ENCODE data around the gene NFIL3. TPM values are rescaled to one million over a fixed set of nuclear protein-coding genes. Genes with fewer than 3 reads are reported as not detected.

Gene NFIL3
- total and polyA plus RNA-seq, 7 donors = 22.4 to 152 (median 67.3) TPM

DNA sequence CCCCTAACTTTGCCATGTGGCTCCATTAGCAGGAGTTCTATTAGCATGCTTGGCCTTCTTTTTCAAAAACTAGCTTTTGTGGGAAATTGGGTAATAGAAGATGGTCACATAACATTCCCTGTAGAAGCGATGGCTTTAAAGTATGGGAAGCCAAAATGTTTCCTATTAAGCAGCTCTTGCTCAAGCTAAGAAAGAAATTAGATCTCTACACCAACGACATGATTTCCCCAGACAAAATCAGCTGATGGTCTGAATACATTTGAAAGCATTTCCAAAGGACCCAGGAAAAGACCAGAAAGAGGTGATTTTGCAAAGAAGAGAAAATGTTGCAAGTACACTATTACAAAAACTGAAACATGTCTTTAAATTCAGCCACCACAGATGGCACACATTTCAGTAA is 4.8 kb upstream of the NFIL3 start:
- Histone ChIP-seq H3K27me3 (ENCODE audit: insufficient read depth in 3 of 3, low read length in 2 of 3) (no peaks in the 10 kb centered on the region), H3K4me3 (no peak overlapping the region), H3K36me3 (ENCODE audit: insufficient read depth in 1 of 2, low read depth in 1 of 2) (no peaks in the 10 kb centered on the region), H3K27ac (peak overlapping the region; percentile 25), H3K4me1 (peaks cover 4% of the 10 kb centered on the region), H3K9me3 (no peaks in the 10 kb centered on the region)
- ATAC-seq (no peak), DNase-seq (no peak)
- no peak for TF ChIP-seq CTCF (IDR thresholded peaks at IDR 0.05)
- WGBS, 3 donors = 53 to 56% (median 54%) methylated on average over 2 of the region's 2 CpGs
- intact Hi-C loops (cut with DNase I) = loop anchor here in 1 of 2 donors (5.0 kb wide), 1 partner anchor 336 kb away; no protein-coding TSS in a partner anchor

- 89 to 91% (median 91%) methylated on average over 2 of the region's 2 CpGs for WGBS, 3 donors
- H3K36me3 ChIP-seq (ENCODE audit: insufficient read depth in 1 of 2, low read depth in 1 of 2) = no peaks in the 10 kb centered on the region
- TF ChIP-seq CTCF (IDR thresholded peaks at IDR 0.05) = no peak
- no peaks in the 10 kb centered on the region for H3K9me3 ChIP-seq
- DNase-seq = no peak
- H3K27ac ChIP-seq = peak overlapping the region; percentile 25
- H3K4me3 ChIP-seq = no peak overlapping the region
- intact Hi-C loops (cut with DNase I) = loop anchor here in 1 of 2 donors (2.0 to 5.0 kb wide), 3 partner anchors 336 to 513 kb away; no protein-coding TSS in a partner anchor
- peaks cover 4% of the 10 kb centered on the region for H3K4me1 ChIP-seq
- H3K27me3 ChIP-seq (ENCODE audit: insufficient read depth in 3 of 3, low read length in 2 of 3) = no peaks in the 10 kb centered on the region
- ATAC-seq = no peak
These were observed 4.2 kb upstream of the NFIL3 start for GRCh38 chr9:91427873-91428272.

- ATAC-seq (no peak), DNase-seq (no peak)
- intact Hi-C loops (cut with DNase I) = loop anchor here in 1 of 2 donors (2.0 to 5.0 kb wide), 3 partner anchors 334 to 511 kb away; no protein-coding TSS in a partner anchor
- Histone ChIP-seq H3K27me3 (ENCODE audit: insufficient read depth in 3 of 3, low read length in 2 of 3) (no peaks in the 10 kb centered on the region), H3K27ac (no peak overlapping the region), H3K9me3 (no peaks in the 10 kb centered on the region), H3K4me3 (no peak overlapping the region), H3K4me1 (no peaks in the 10 kb centered on the region), H3K36me3 (ENCODE audit: insufficient read depth in 1 of 2, low read depth in 1 of 2) (no peaks in the 10 kb centered on the region)
- peak; percentile 48 for TF ChIP-seq CTCF (IDR thresholded peaks at IDR 0.05)
- WGBS, 3 donors = 24 to 40% (median 33%) methylated on average over 3 of the region's 3 CpGs
These were observed 2.6 kb upstream of the NFIL3 start for GRCh38 chr9:91426123-91426745.

- peak overlapping the region; percentile 92 for H3K4me3 ChIP-seq
These were observed 1.6 kb upstream of the NFIL3 start for GRCh38 chr9:91425271-91425670.

More at GRCh38 chr9:91425271-91425670, 1.6 kb upstream of the NFIL3 start:
- DNase-seq (no peak), ATAC-seq (no peak)
- intact Hi-C loops (cut with DNase I) = loop anchor here (2.0 to 5.0 kb wide), 2 partner anchors 333 to 504 kb away; no protein-coding TSS in a partner anchor
- no peak for TF ChIP-seq CTCF (IDR thresholded peaks at IDR 0.05)
- Histone ChIP-seq H3K36me3 (ENCODE audit: insufficient read depth in 1 of 2, low read depth in 1 of 2) (no peaks in the 10 kb centered on the region), H3K9me3 (no peaks in the 10 kb centered on the region), H3K27ac (peak overlapping the region; percentile 99), H3K4me1 (peaks cover 4% of the 10 kb centered on the region), H3K27me3 (ENCODE audit: insufficient read depth in 3 of 3, low read length in 2 of 3) (no peaks in the 10 kb centered on the region)
- 71 to 80% (median 75%) methylated on average over 9 of the region's 9 CpGs for WGBS, 3 donors
